Panc1 (cell line): ENCODE measurements around the gene ASCC2. TPM values are rescaled to one million over a fixed set of nuclear protein-coding genes. Genes with fewer than 3 reads are reported as not detected.
"Not testable (repeated sequence)": the region's sequence is repeated elsewhere in the genome, so short reads cannot be mapped to it uniquely, and the experiment has no call there.

ENCODE experiments used
- ATAC-seq: fragments of 200-7000 bp; cut with Tn5 transposase; 2 replicates; pipeline ENCODE4 v1.9.1; 2020; ENCODE audit warnings: mild to moderate bottlenecking, moderate library complexity
- BruUV-seq: library from RNA; stranded (reverse); fragments of 400-500 nt; replicated peaks from 2 replicates; lab custom pipeline; 2021; lab: Mats Ljungman, UMichigan
- CTCF ChIA-PET: fragments of 300-600 bp; sonication (Branson Sonifier 250); formaldehyde crosslinking; loops from one replicate; lab custom pipeline; 2022; ENCODE audit warnings: antibody characterized with exemption; lab: Charles Lee
- POLR2A ChIA-PET: fragments of 300-600 bp; sonication (Branson Sonifier 250); formaldehyde crosslinking; loops from one replicate; lab custom pipeline; 2022; ENCODE audit warnings: antibody characterized with exemption; lab: Charles Lee
- DNase-seq: peaks from one replicate; pipeline ENCODE4 v3.0.0-alpha.2; 2010; ENCODE audit warnings: low read depth, low spot score
- H3K27ac ChIP-seq: 2 replicates; pipeline ENCODE4 v1.5.1; 2011; ENCODE audit warnings: mild to moderate bottlenecking, low read length, inconsistent platforms
- H3K27me3 ChIP-seq: fragments of 200-500 bp; sonication (Bioruptor generic); 2 replicates; pipeline ENCODE4 v1.6.0; 2014; ENCODE audit warnings: low read length, inconsistent platforms; ENCODE audit not compliant: control insufficient read depth, insufficient read depth
- H3K36me3 ChIP-seq: fragments of 200-500 bp; sonication (Bioruptor generic); 2 replicates; pipeline ENCODE4 v1.5.1; 2014; ENCODE audit warnings: inconsistent platforms, mild to moderate bottlenecking, low read length, moderate library complexity; ENCODE audit not compliant: control insufficient read depth, insufficient read depth
- H3K4me1 ChIP-seq: 2 replicates; pipeline ENCODE4 v1.5.1; 2011; ENCODE audit warnings: inconsistent platforms, mild to moderate bottlenecking, low read length, moderate library complexity; ENCODE audit not compliant: control insufficient read depth, insufficient read depth
- H3K4me3 ChIP-seq, 2 experiments: 2 replicates each; pipeline ENCODE4 v1.5.1; 2011 to 2012; ENCODE audit warnings: low read depth in 2 of 2, low read length in 2 of 2, mild to moderate bottlenecking in 2 of 2, inconsistent platforms in 1 of 2, moderate library complexity in 1 of 2
- H3K9me3 ChIP-seq: fragments of 200-500 bp; sonication (Bioruptor generic); 2 replicates; pipeline ENCODE4 v1.5.1; 2014; ENCODE audit warnings: low read depth, mild to moderate bottlenecking, inconsistent platforms, low read length, moderate library complexity; ENCODE audit not compliant: control insufficient read depth, insufficient read depth
- POLR2AphosphoS5 ChIP-seq: IDR thresholded peaks from 2 replicates; pipeline ENCODE4 v1.6.1; 2012; ENCODE audit warnings: mild to moderate bottlenecking, low read depth, low read length, moderate library complexity
- SIN3A ChIP-seq: IDR thresholded peaks from 2 replicates; pipeline ENCODE4 v1.6.1; 2012; ENCODE audit warnings: low read depth, mild to moderate bottlenecking, low read length, moderate library complexity, borderline replicate concordance; ENCODE audit not compliant: insufficient read depth
- TCF7L2 ChIP-seq: IDR thresholded peaks from 2 replicates; pipeline ENCODE4 v1.6.1; 2011; ENCODE audit warnings: mild to moderate bottlenecking, low read depth, low read length, inconsistent platforms
- in situ Hi-C: cut with HindIII; loops from 2 replicates; pipeline ENCODE4 v1.10.0; 2016; ENCODE audit warnings: low sequenced_read_pairs, low pct_unique_long_range_greater_than_20kb
- intact Hi-C: fragments of 100-400 bp; cut with micrococcal nuclease; formaldehyde crosslinking; loops from one replicate; pipeline ENCODE4 v1.10.0; 2022; ENCODE audit not compliant: unreplicated experiment
- total RNA-seq: library from RNA; stranded (reverse); gene quantifications from one replicate; pipeline ENCODE4 v1.2.1, GENCODE V29; 2021; ENCODE audit not compliant: unreplicated experiment
- TF ChIP-seq, protein P1 (sequence below): fragments of 450-650 bp; IDR thresholded peaks from 2 replicates; pipeline ENCODE4 v1.5.1; 2017; ENCODE audit warnings: mild to moderate bottlenecking
- TF ChIP-seq, protein P2 (sequence below), 2 experiments: IDR thresholded peaks; 2 replicates each; pipeline ENCODE4 v1.6.1; 2011 to 2012; ENCODE audit warnings: low read depth in 2 of 2, control low read depth in 1 of 2, low read length in 1 of 2, mild to moderate bottlenecking in 1 of 2, moderate library complexity in 1 of 2; ENCODE audit not compliant: insufficient read depth in 1 of 2

Gene ASCC2
- total RNA-seq, 1 experiment from 2014 or later = 52.0 TPM

DNA sequence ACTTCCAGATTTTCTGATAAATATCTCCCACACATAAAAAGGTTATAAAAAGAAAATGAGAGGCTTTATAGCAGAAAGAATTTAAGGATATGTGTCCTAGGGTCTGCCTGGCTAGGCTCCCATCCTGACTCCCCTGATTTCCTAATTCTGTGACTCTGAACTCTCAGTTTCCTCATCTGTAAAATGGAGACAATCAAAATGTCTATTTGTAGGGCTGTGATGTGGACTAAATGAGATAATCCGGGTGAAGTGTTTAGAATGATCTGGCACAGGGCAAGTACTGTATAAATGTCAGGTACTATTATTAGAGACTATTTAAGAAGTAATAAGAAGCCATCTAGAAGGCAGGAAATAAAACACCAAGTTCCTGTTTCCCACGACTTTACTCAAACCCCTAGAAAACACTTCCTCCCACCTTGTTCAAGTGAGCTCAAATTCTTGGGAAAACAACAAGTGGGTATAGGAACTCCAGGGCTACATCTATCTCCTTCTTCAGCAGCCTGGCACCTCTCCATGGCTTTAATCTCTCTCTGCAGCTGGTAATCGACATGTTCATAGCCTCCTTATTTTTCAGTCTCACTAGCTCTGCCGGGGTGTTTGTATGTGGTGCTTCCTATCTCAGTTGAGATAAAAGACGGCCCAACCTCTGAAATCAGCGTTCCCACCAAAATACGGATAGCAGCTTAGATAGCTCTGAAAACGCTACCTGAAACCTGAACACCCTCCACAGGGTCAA is 6.7 kb downstream of the ASCC2 start:
- ChIA-PET POLR2A (no interaction called here), CTCF (no interaction called here)
- Histone ChIP-seq H3K9me3 (no peaks in the 10 kb centered on the region), H3K36me3 (no peaks in the 10 kb centered on the region), H3K27ac (no peak overlapping the region), H3K27me3 (no peaks in the 10 kb centered on the region), H3K4me3 (no peak overlapping the region), H3K4me1 (no peaks in the 10 kb centered on the region)
- DNase-seq (no peak), ATAC-seq (no peak)
- no TSS peak for BruUV-seq
- TF ChIP-seq POLR2AphosphoS5 (no peak), SIN3A (no peak), TCF7L2 (no peak)
- TF ChIP-seq, protein P1, sequence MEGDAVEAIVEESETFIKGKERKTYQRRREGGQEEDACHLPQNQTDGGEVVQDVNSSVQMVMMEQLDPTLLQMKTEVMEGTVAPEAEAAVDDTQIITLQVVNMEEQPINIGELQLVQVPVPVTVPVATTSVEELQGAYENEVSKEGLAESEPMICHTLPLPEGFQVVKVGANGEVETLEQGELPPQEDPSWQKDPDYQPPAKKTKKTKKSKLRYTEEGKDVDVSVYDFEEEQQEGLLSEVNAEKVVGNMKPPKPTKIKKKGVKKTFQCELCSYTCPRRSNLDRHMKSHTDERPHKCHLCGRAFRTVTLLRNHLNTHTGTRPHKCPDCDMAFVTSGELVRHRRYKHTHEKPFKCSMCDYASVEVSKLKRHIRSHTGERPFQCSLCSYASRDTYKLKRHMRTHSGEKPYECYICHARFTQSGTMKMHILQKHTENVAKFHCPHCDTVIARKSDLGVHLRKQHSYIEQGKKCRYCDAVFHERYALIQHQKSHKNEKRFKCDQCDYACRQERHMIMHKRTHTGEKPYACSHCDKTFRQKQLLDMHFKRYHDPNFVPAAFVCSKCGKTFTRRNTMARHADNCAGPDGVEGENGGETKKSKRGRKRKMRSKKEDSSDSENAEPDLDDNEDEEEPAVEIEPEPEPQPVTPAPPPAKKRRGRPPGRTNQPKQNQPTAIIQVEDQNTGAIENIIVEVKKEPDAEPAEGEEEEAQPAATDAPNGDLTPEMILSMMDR = no peak
- TF ChIP-seq, protein P2, sequence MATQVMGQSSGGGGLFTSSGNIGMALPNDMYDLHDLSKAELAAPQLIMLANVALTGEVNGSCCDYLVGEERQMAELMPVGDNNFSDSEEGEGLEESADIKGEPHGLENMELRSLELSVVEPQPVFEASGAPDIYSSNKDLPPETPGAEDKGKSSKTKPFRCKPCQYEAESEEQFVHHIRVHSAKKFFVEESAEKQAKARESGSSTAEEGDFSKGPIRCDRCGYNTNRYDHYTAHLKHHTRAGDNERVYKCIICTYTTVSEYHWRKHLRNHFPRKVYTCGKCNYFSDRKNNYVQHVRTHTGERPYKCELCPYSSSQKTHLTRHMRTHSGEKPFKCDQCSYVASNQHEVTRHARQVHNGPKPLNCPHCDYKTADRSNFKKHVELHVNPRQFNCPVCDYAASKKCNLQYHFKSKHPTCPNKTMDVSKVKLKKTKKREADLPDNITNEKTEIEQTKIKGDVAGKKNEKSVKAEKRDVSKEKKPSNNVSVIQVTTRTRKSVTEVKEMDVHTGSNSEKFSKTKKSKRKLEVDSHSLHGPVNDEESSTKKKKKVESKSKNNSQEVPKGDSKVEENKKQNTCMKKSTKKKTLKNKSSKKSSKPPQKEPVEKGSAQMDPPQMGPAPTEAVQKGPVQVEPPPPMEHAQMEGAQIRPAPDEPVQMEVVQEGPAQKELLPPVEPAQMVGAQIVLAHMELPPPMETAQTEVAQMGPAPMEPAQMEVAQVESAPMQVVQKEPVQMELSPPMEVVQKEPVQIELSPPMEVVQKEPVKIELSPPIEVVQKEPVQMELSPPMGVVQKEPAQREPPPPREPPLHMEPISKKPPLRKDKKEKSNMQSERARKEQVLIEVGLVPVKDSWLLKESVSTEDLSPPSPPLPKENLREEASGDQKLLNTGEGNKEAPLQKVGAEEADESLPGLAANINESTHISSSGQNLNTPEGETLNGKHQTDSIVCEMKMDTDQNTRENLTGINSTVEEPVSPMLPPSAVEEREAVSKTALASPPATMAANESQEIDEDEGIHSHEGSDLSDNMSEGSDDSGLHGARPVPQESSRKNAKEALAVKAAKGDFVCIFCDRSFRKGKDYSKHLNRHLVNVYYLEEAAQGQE (IDR thresholded peaks at IDR 0.05; ENCODE audit: insufficient read depth in 1 of 2, low read depth in 2 of 2, low read length in 1 of 2) = no peak
- intact Hi-C loops (no loop called here), in situ Hi-C loops (no loop called here)

DNA sequence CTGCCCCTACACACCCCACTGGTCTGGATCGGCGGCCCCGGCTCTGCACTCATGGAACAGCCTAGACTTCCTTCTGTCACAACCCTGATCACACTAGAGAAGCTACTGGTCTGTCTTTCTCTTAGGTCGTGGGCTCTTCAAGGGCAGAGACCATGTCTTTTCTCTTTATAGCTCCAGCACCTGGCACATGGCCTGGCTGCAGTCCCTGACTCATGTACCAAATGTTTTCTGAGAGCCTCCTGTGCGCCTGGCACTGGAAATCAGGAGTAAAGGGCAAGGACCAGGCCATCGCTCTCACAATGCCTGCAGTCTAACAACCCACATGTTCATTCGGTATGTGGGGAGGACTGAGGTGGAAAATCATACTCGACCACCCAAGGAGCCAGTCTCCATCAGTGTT is 7.5 kb downstream of the ASCC2 start:
- no peaks in the 10 kb centered on the region for H3K9me3 ChIP-seq
- ATAC-seq (no peak), DNase-seq (no peak)
- H3K4me1 ChIP-seq = no peaks in the 10 kb centered on the region
- CTCF ChIA-PET = no interaction called here
- TF ChIP-seq POLR2AphosphoS5 = no peak
- TF ChIP-seq, protein P1 = no peak
- TF ChIP-seq, protein P2 (IDR thresholded peaks at IDR 0.05; ENCODE audit: insufficient read depth in 1 of 2, low read depth in 2 of 2, low read length in 1 of 2) = no peak
- TF ChIP-seq TCF7L2 = no peak
- TF ChIP-seq SIN3A = no peak
- in situ Hi-C loops = no loop called here
- no peak overlapping the region for H3K27ac ChIP-seq
- H3K4me3 ChIP-seq = no peak overlapping the region
- intact Hi-C loops = no loop called here
- no peaks in the 10 kb centered on the region for H3K36me3 ChIP-seq
- POLR2A ChIA-PET = no interaction called here
- no peaks in the 10 kb centered on the region for H3K27me3 ChIP-seq
- BruUV-seq = no TSS peak

DNA sequence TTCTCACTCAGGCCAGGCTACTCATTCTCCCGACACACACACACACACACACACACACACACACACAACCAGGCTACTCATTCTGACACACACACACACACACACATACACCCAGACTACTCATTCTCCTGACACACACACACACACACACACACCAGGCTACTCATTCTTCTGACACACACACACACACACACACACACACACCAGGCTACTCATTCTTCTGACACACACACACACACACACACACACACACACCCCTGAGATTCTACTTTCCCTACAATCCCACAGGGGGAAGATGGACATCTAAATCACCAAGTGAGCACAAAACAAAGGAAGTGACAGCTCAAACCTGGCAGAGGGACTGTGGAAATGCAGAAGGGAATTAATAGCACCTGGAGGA is 10.3 kb downstream of the ASCC2 start:
- in situ Hi-C loops, DNase-seq, H3K4me1 ChIP-seq, H3K27ac ChIP-seq, H3K27me3 ChIP-seq, H3K4me3 ChIP-seq, H3K36me3 ChIP-seq, ATAC-seq, CTCF ChIA-PET, intact Hi-C loops, H3K9me3 ChIP-seq, BruUV-seq, POLR2A ChIA-PET: not testable (repeated sequence)
